ENCODE results near the gene SLC2A9. TPM values are rescaled to one million over a fixed set of nuclear protein-coding genes. Genes with fewer than 3 reads are reported as not detected.

SLC2A9 gene
- total and polyA plus RNA-seq, 2 of the 13 experiments (the other 11 are each of a cell fraction or from before 2014, with no cell fraction given): 36.2 to 42.3 TPM

GRCh38 chr4:10063544-10064300, 42.4 kb upstream of the SLC2A9 start (continued):
- TF ChIP-seq ATF3 (CRISPR knock-in tag; IDR thresholded peaks at IDR 0.05) (peak; percentile 59), POLR2G (IDR thresholded peaks at IDR 0.05; ENCODE audit: low read depth, low read length) (no peak), ZNF30 (CRISPR knock-in tag; IDR thresholded peaks at IDR 0.05) (no peak), MTA3 (CRISPR knock-in tag; IDR thresholded peaks at IDR 0.05) (no peak), ZNF441 (CRISPR knock-in tag; IDR thresholded peaks at IDR 0.05; ENCODE audit: borderline replicate concordance) (no peak), ZSCAN30 (CRISPR knock-in tag; IDR thresholded peaks at IDR 0.05) (no peak), ZNF557 (CRISPR knock-in tag; IDR thresholded peaks at IDR 0.05) (no peak), ZNF44 (CRISPR knock-in tag; IDR thresholded peaks at IDR 0.05) (0 out of 2 replicates have a peak, but pooled peaks have one; percentile 53), NFKB2 (CRISPR knock-in tag; IDR thresholded peaks at IDR 0.05; ENCODE audit: borderline replicate concordance) (peak; percentile 35; the same call in 1 of the 2 replicates), HOXA9 (CRISPR knock-in tag; IDR thresholded peaks at IDR 0.05; ENCODE audit: borderline replicate concordance) (no peak), ZSCAN12 (CRISPR knock-in tag; IDR thresholded peaks at IDR 0.05) (no peak), ZNF143 (CRISPR knock-in tag; IDR thresholded peaks at IDR 0.05) (no peak), ZNF510 (CRISPR knock-in tag; IDR thresholded peaks at IDR 0.05; ENCODE audit: low read depth) (no peak), IKZF1 (IDR thresholded peaks at IDR 0.05) (no peak), PCBP2 (optimal IDR thresholded peaks at IDR 0.05; ENCODE audit: low read depth, low read length, poor library complexity, severe bottlenecking) (no peak), ZNF451 (CRISPR knock-in tag; IDR thresholded peaks at IDR 0.05) (no peak), HMG20A (CRISPR knock-in tag; IDR thresholded peaks at IDR 0.05; ENCODE audit: borderline replicate concordance) (no peak), ZNF576 (CRISPR knock-in tag; IDR thresholded peaks at IDR 0.05) (no peak), JUND (CRISPR knock-in tag; IDR thresholded peaks at IDR 0.05) (peak; percentile 74; the same call in 1 of the 2 replicates), ZC3H13 (CRISPR knock-in tag; IDR thresholded peaks at IDR 0.05) (no peak), HNRNPL (IDR thresholded peaks at IDR 0.05; ENCODE audit: low read depth, low read length) (no peak), ZSCAN25 (CRISPR knock-in tag; IDR thresholded peaks at IDR 0.05) (peak; percentile 53; the same call in 1 of the 2 replicates), MLLT10 (CRISPR knock-in tag; IDR thresholded peaks at IDR 0.05) (0 out of 2 replicates have a peak, but pooled peaks have one; percentile 34), ZNF33B (CRISPR knock-in tag; IDR thresholded peaks at IDR 0.05) (no peak), ZNF24 (IDR thresholded peaks at IDR 0.05) (no peak), KDM5B (CRISPR knock-in tag; IDR thresholded peaks at IDR 0.05; ENCODE audit: borderline replicate concordance) (no peak), ZNF530 (CRISPR knock-in tag; IDR thresholded peaks at IDR 0.05; ENCODE audit: low read depth) (no peak), MATR3 (CRISPR knock-in tag; IDR thresholded peaks at IDR 0.05) (no peak), HOXA5 (CRISPR knock-in tag; IDR thresholded peaks at IDR 0.05) (no peak), MBD4 (IDR thresholded peaks at IDR 0.05; ENCODE audit: borderline replicate concordance, low read length) (no peak), MTF1 (CRISPR knock-in tag; IDR thresholded peaks at IDR 0.05) (no peak), ZNF761 (CRISPR knock-in tag; conservative IDR thresholded peaks at IDR 0.05) (no peak), ZFP90 (CRISPR knock-in tag; IDR thresholded peaks at IDR 0.05; ENCODE audit: borderline replicate concordance) (no peak), SOX5 (CRISPR knock-in tag; IDR thresholded peaks at IDR 0.05; ENCODE audit: borderline replicate concordance) (no peak)
- TF ChIP-seq, protein P1, sequence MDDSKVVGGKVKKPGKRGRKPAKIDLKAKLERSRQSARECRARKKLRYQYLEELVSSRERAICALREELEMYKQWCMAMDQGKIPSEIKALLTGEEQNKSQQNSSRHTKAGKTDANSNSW (CRISPR knock-in tag; IDR thresholded peaks at IDR 0.05; ENCODE audit: borderline replicate concordance): no peak

Measured in HepG2 (cell line).